Measurements from ENCODE around the gene DLEC1. TPM values are rescaled to one million over a fixed set of nuclear protein-coding genes. Genes with fewer than 3 reads are reported as not detected.

DLEC1 gene
- total RNA-seq, 1 experiment from 2014 or later: 0.81 TPM

DNA sequence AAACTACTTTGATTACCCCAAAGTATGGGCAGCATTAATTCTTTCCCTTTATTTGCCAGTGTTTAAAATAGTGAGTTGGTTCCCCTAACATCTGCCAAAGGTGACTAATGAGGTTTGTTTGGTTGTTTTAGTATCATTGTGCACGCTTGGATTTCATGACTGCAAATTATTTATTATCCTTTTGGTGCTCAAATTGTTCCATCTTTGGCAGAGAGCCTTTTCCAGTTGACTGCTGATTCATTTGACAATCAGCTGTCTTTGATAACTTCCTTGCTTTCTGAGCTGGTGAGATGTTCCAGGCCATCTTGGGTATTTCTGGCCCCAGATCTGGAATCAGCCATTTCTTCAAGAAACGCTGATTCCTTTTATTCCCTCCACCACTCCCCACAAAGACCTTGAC lies 8.9 kb downstream of the DLEC1 start (continued):
- TF ChIP-seq, protein P1, sequence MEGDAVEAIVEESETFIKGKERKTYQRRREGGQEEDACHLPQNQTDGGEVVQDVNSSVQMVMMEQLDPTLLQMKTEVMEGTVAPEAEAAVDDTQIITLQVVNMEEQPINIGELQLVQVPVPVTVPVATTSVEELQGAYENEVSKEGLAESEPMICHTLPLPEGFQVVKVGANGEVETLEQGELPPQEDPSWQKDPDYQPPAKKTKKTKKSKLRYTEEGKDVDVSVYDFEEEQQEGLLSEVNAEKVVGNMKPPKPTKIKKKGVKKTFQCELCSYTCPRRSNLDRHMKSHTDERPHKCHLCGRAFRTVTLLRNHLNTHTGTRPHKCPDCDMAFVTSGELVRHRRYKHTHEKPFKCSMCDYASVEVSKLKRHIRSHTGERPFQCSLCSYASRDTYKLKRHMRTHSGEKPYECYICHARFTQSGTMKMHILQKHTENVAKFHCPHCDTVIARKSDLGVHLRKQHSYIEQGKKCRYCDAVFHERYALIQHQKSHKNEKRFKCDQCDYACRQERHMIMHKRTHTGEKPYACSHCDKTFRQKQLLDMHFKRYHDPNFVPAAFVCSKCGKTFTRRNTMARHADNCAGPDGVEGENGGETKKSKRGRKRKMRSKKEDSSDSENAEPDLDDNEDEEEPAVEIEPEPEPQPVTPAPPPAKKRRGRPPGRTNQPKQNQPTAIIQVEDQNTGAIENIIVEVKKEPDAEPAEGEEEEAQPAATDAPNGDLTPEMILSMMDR (IDR thresholded peaks at IDR 0.05): no peak
- TF ChIP-seq, protein P2, sequence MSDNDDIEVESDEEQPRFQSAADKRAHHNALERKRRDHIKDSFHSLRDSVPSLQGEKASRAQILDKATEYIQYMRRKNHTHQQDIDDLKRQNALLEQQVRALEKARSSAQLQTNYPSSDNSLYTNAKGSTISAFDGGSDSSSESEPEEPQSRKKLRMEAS (CRISPR knock-in tag; IDR thresholded peaks at IDR 0.05): no peak
- TF ChIP-seq FOXP1 (CRISPR knock-in tag; IDR thresholded peaks at IDR 0.05; ENCODE audit: borderline replicate concordance): no peak

DNA sequence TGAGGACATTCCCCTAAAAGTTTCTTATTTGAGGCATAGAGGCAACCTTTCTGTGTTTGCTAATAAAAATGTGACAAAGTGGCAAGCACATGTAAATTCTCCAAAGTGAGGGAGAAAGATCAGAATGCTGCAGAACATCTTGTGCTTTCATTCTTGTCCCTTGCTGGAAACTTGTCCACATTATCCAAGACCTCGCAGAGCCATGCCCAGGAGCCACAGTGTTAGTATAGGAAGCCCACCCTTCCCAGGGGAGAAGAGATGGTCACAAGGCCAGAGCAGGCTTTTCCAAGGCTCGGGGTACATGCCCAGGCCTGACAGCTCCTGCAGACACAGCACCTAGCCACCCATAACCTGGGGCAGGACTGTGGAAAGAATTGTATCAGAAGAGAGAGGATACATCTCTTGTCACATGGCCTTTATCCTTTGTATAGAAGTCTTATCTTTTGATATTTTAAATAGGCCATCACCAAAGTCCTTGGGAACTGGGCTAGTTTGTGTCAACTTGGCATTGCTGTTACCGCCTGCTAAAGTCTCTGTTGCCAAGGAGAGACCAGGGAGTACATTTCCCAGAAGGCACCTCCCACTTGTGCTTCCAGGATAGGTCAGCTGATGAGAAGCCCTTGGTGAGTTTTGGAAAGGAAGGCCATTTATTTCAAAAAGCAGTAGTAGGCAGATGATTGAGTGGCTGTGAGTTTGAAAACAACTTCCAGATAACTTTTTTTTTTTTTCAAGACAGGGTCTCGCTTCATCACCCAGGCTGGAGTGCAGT lies 10.5 kb downstream of the DLEC1 start:
- Mint-ChIP-seq H3K4me3 (no peak overlapping the region), H3K9me3 (peaks cover 24% of the 10 kb centered on the region), H3K27me3 (ENCODE audit: low read depth) (peaks cover 31% of the 10 kb centered on the region), H3K4me1 (no peaks in the 10 kb centered on the region), H3K36me3 (peaks cover 18% of the 10 kb centered on the region), H3K27ac (no peak overlapping the region)
- TF ChIP-seq ZNF263 (CRISPR knock-in tag; IDR thresholded peaks at IDR 0.05; ENCODE audit: low read depth): no peak
- no peak for TF ChIP-seq ZNF121 (CRISPR knock-in tag; IDR thresholded peaks at IDR 0.05)
- TF ChIP-seq, protein P3, sequence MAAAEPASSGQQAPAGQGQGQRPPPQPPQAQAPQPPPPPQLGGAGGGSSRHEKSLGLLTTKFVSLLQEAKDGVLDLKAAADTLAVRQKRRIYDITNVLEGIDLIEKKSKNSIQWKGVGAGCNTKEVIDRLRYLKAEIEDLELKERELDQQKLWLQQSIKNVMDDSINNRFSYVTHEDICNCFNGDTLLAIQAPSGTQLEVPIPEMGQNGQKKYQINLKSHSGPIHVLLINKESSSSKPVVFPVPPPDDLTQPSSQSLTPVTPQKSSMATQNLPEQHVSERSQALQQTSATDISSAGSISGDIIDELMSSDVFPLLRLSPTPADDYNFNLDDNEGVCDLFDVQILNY (CRISPR knock-in tag; IDR thresholded peaks at IDR 0.05): no peak
- no peak for TF ChIP-seq ELF4 (CRISPR knock-in tag; IDR thresholded peaks at IDR 0.05; ENCODE audit: low read depth)
- TF ChIP-seq, protein P4, sequence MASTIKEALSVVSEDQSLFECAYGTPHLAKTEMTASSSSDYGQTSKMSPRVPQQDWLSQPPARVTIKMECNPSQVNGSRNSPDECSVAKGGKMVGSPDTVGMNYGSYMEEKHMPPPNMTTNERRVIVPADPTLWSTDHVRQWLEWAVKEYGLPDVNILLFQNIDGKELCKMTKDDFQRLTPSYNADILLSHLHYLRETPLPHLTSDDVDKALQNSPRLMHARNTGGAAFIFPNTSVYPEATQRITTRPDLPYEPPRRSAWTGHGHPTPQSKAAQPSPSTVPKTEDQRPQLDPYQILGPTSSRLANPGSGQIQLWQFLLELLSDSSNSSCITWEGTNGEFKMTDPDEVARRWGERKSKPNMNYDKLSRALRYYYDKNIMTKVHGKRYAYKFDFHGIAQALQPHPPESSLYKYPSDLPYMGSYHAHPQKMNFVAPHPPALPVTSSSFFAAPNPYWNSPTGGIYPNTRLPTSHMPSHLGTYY (CRISPR knock-in tag; IDR thresholded peaks at IDR 0.05): no peak
- TF ChIP-seq ZBTB21 (CRISPR knock-in tag; IDR thresholded peaks at IDR 0.05; ENCODE audit: borderline replicate concordance): no peak
- TF ChIP-seq E2F1 (CRISPR knock-in tag; IDR thresholded peaks at IDR 0.05): no peak
- no peak for TF ChIP-seq ZBTB43 (CRISPR knock-in tag; IDR thresholded peaks at IDR 0.05)
- no peak for TF ChIP-seq ZNF671 (CRISPR knock-in tag; IDR thresholded peaks at IDR 0.05)
- no peak for TF ChIP-seq USF2 (CRISPR knock-in tag; IDR thresholded peaks at IDR 0.05)
- no peak for TF ChIP-seq ZNF416 (CRISPR knock-in tag; IDR thresholded peaks at IDR 0.05)
- TF ChIP-seq CREB1 (CRISPR knock-in tag; IDR thresholded peaks at IDR 0.05): no peak
- no peak for TF ChIP-seq RORB (CRISPR knock-in tag; IDR thresholded peaks at IDR 0.05)
- TF ChIP-seq, protein P5, sequence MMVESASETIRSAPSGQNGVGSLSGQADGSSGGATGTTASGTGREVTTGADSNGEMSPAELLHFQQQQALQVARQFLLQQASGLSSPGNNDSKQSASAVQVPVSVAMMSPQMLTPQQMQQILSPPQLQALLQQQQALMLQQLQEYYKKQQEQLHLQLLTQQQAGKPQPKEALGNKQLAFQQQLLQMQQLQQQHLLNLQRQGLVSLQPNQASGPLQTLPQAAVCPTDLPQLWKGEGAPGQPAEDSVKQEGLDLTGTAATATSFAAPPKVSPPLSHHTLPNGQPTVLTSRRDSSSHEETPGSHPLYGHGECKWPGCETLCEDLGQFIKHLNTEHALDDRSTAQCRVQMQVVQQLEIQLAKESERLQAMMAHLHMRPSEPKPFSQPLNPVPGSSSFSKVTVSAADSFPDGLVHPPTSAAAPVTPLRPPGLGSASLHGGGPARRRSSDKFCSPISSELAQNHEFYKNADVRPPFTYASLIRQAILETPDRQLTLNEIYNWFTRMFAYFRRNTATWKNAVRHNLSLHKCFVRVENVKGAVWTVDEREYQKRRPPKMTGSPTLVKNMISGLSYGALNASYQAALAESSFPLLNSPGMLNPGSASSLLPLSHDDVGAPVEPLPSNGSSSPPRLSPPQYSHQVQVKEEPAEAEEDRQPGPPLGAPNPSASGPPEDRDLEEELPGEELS (CRISPR knock-in tag; IDR thresholded peaks at IDR 0.05): no peak
- TF ChIP-seq ZNF396 (CRISPR knock-in tag; IDR thresholded peaks at IDR 0.05; ENCODE audit: borderline replicate concordance): no peak
- no peak for TF ChIP-seq JUN (CRISPR knock-in tag; IDR thresholded peaks at IDR 0.05)
- TF ChIP-seq, protein P6, sequence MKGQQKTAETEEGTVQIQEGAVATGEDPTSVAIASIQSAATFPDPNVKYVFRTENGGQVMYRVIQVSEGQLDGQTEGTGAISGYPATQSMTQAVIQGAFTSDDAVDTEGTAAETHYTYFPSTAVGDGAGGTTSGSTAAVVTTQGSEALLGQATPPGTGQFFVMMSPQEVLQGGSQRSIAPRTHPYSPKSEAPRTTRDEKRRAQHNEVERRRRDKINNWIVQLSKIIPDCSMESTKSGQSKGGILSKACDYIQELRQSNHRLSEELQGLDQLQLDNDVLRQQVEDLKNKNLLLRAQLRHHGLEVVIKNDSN (CRISPR knock-in tag; IDR thresholded peaks at IDR 0.05): no peak
- no peak for TF ChIP-seq TP53 (CRISPR knock-in tag; IDR thresholded peaks at IDR 0.05)
- TF ChIP-seq FOXP1 (CRISPR knock-in tag; IDR thresholded peaks at IDR 0.05; ENCODE audit: borderline replicate concordance): no peak
- ChIA-PET POLR2A (no interaction called here), CTCF (no interaction called here)
- DNase-seq (ENCODE audit: low spot score): no peak
- no peak for ATAC-seq

Measured in WTC11 (cell line).